CD14-positive monocyte (primary cell): ENCODE measurements around the gene SEMA3F. TPM values are rescaled to one million over a fixed set of nuclear protein-coding genes. Genes with fewer than 3 reads are reported as not detected.

Experiments used
- DNase-seq, 3 donors: peaks; one replicate each; pipeline ENCODE4 v3.0.0-alpha.2; 2011 to 2022
- H2AFZ ChIP-seq: 2 replicates; pipeline ENCODE4 v1.6.0; 2012; ENCODE audit warnings: mild to moderate bottlenecking, low read depth, low read length, inconsistent platforms; ENCODE audit not compliant: insufficient read depth, poor library complexity, severe bottlenecking
- H3K27ac ChIP-seq, 2 donors: 1 replicate in 1 of 2; 2 replicates in 1 of 2; pipeline ENCODE4 v1.5.1; 2012 to 2013; ENCODE audit warnings: low read length in 2 of 2, control low read depth in 1 of 2, inconsistent platforms in 1 of 2, low read depth in 1 of 2, mild to moderate bottlenecking in 1 of 2
- H3K27me3 ChIP-seq, 2 donors: one replicate each; pipeline versions ENCODE4 v1.6.0 to v1.6.1; 2011 to 2013; ENCODE audit warnings: low read length in 2 of 2; ENCODE audit not compliant: control insufficient read depth in 2 of 2, insufficient read depth in 2 of 2
- H3K36me3 ChIP-seq, 2 donors: replicated peaks in 1 of 2; 1 replicate in 1 of 2; 2 replicates in 1 of 2; pipeline versions ENCODE4 v1.5.1 to v1.6.1; 2012 to 2013; ENCODE audit warnings: low read length in 2 of 2, control low read depth in 1 of 2, inconsistent platforms in 1 of 2, mild to moderate bottlenecking in 1 of 2; ENCODE audit not compliant: insufficient read depth in 2 of 2, control insufficient read depth in 1 of 2
- H3K4me1 ChIP-seq, 2 donors: 1 replicate in 1 of 2; 2 replicates in 1 of 2; pipeline versions ENCODE4 v1.5.1 to v1.6.1; 2012 to 2013; ENCODE audit warnings: low read length in 2 of 2, control low read depth in 1 of 2, inconsistent platforms in 1 of 2, mild to moderate bottlenecking in 1 of 2, moderate library complexity in 1 of 2; ENCODE audit not compliant: insufficient read depth in 2 of 2, control insufficient read depth in 1 of 2
- H3K4me2 ChIP-seq: replicated peaks from 2 replicates; pipeline ENCODE3; 2012; ENCODE audit warnings: low read length, moderate library complexity, mild to moderate bottlenecking; ENCODE audit not compliant: poor library complexity, severe bottlenecking; ENCODE audit errors: extremely low read depth
- H3K4me3 ChIP-seq, 3 experiments: fragments of 200-600 bp in 1 of 3; sonication (generic) in 1 of 3; replicated peaks in 1 of 3; 1 replicate in 2 of 3; 2 replicates in 1 of 3; pipeline ENCODE4 v1.5.1; 2011 to 2013; ENCODE audit warnings: low read length in 3 of 3, mild to moderate bottlenecking in 3 of 3, control low read depth in 2 of 3, low read depth in 2 of 3, inconsistent platforms in 1 of 3, moderate library complexity in 1 of 3
- H3K79me2 ChIP-seq: 2 replicates; pipeline ENCODE4 v1.6.0; 2012; ENCODE audit warnings: mild to moderate bottlenecking, control low read depth, inconsistent platforms, low read length, moderate library complexity; ENCODE audit not compliant: insufficient read depth
- H3K9ac ChIP-seq: 2 replicates; pipeline ENCODE4 v1.6.0; 2017; ENCODE audit warnings: low read length, mild to moderate bottlenecking; ENCODE audit not compliant: insufficient read depth, poor library complexity, severe bottlenecking
- H3K9me3 ChIP-seq, 2 donors: replicated peaks in 1 of 2; 1 replicate in 1 of 2; 2 replicates in 1 of 2; pipeline versions ENCODE4 v1.5.1 to v1.6.1; 2012 to 2013; ENCODE audit warnings: low read length in 2 of 2, control low read depth in 1 of 2; ENCODE audit not compliant: control insufficient read depth in 1 of 2, insufficient read depth in 1 of 2
- H4K20me1 ChIP-seq: 2 replicates; pipeline ENCODE4 v1.6.0; 2012; ENCODE audit warnings: mild to moderate bottlenecking, low read length, control low read depth, moderate library complexity; ENCODE audit not compliant: insufficient read depth
- H3K27ac Mint-ChIP-seq, 7 donors: one replicate each; pipeline ENCODE4 v1.8.0; 2020; ENCODE audit warnings: mild to moderate bottlenecking in 7 of 7, mixed read lengths in 7 of 7, moderate library complexity in 6 of 7, inconsistent platforms in 2 of 7
- H3K27me3 Mint-ChIP-seq, 3 donors: one replicate each; pipeline ENCODE4 v1.8.0; 2021 to 2022; ENCODE audit warnings: low read depth in 3 of 3, mild to moderate bottlenecking in 3 of 3, mixed read lengths in 3 of 3, moderate library complexity in 3 of 3, inconsistent platforms in 1 of 3
- H3K36me3 Mint-ChIP-seq, 2 donors: one replicate each; pipeline ENCODE4 v1.8.0; 2020; ENCODE audit warnings: mixed read lengths in 2 of 2, inconsistent platforms in 1 of 2, mild to moderate bottlenecking in 1 of 2
- H3K4me1 Mint-ChIP-seq: one replicate; pipeline ENCODE4 v1.8.0; 2020; ENCODE audit warnings: mild to moderate bottlenecking, mixed read lengths
- H3K4me3 Mint-ChIP-seq, 2 donors: one replicate each; pipeline ENCODE4 v1.8.0; 2020; ENCODE audit warnings: mild to moderate bottlenecking in 2 of 2, mixed read lengths in 2 of 2, moderate library complexity in 1 of 2
- H3K9me3 Mint-ChIP-seq, 7 donors: one replicate each; pipeline ENCODE4 v1.8.0; 2020 to 2022; ENCODE audit warnings: mixed read lengths in 7 of 7, mild to moderate bottlenecking in 6 of 7, moderate library complexity in 6 of 7, inconsistent platforms in 2 of 7
- CTCF ChIP-seq: fragments of 200-600 bp; IDR thresholded peaks from one replicate; pipeline ENCODE4 v1.8.0; 2022; ENCODE audit warnings: antibody characterized with exemption, mild to moderate bottlenecking
- WGBS: methylation state at CpG from one replicate; pipeline ENCODE4 v1.1.5; 2013; ENCODE audit warnings: missing lambda C conversion rate; ENCODE audit not compliant: insufficient coverage; 5-methylcytosine and 5-hydroxymethylcytosine counted together
- intact Hi-C, 2 donors: fragments of 100-400 bp; cut with micrococcal nuclease; formaldehyde crosslinking; loops; one replicate each; pipeline versions ENCODE4 v1.15.0 to v1.15.1; 2023
- polyA plus RNA-seq, 3 donors: library from polyadenylated mRNA; depleted of rRNA in 1 of 3; unstranded in 2 of 3; stranded (reverse) in 1 of 3; fragments of 300-500 nt in 2 of 3; fragments of >200 nt in 1 of 3; fragmentation: Illumina TruSeq in 2 of 3; gene quantifications; 1 replicate in 2 of 3; 2 replicates in 1 of 3; pipeline ENCODE4 v1.2.3, GENCODE V29; 2012 to 2021

The SEMA3F gene
- polyA plus RNA-seq, 3 donors: 0.01 TPM; not detected in 2

GRCh38 chr3:50132421-50133282, 22.5 kb upstream of the SEMA3F start:
- H3K4me3 Mint-ChIP-seq: no peak overlapping the region
- H3K4me2 ChIP-seq: no peak overlapping the region
- no peaks in the 10 kb centered on the region for H3K79me2 ChIP-seq
- H4K20me1 ChIP-seq: no peaks in the 10 kb centered on the region
- intact Hi-C loops: no loop called here
- H3K27ac Mint-ChIP-seq: no peak overlapping the region
- H3K9ac ChIP-seq: no peak overlapping the region
- H3K27me3 Mint-ChIP-seq: peaks cover 7 to 19% (median 12%) of the 10 kb centered on the region in 3 donors
- no peak for DNase-seq
- no peak for TF ChIP-seq CTCF
- no peaks in the 10 kb centered on the region for H3K9me3 Mint-ChIP-seq
- no peaks in the 10 kb centered on the region for H3K9me3 ChIP-seq
- H3K4me1 ChIP-seq: no peaks in the 10 kb centered on the region
- no peak overlapping the region for H3K4me3 ChIP-seq
- H3K4me1 Mint-ChIP-seq: no peaks in the 10 kb centered on the region
- WGBS: 90% methylated on average over 2 of the region's 6 CpGs
- no peak overlapping the region for H3K27ac ChIP-seq
- H3K27me3 ChIP-seq: no peaks in the 10 kb centered on the region
- H2AFZ ChIP-seq: no peak overlapping the region
- H3K36me3 Mint-ChIP-seq: no peaks in the 10 kb centered on the region
- no peaks in the 10 kb centered on the region for H3K36me3 ChIP-seq

GRCh38 chr3:50133283-50133615, 21.9 kb upstream of the SEMA3F start:
- no peak overlapping the region for H3K4me2 ChIP-seq
- no peak overlapping the region for H3K9ac ChIP-seq
- Mint-ChIP-seq H3K27ac (no peak overlapping the region), H3K36me3 (no peaks in the 10 kb centered on the region), H3K4me3 (no peak overlapping the region), H3K27me3 (peaks cover 7 to 21% (median 12%) of the 10 kb centered on the region in 3 donors), H3K4me1 (peaks cover 3% of the 10 kb centered on the region), H3K9me3 (no peaks in the 10 kb centered on the region)
- DNase-seq: no peak
- H4K20me1 ChIP-seq: no peaks in the 10 kb centered on the region
- H3K79me2 ChIP-seq: no peaks in the 10 kb centered on the region
- H2AFZ ChIP-seq: no peak overlapping the region
- H3K36me3 ChIP-seq: no peaks in the 10 kb centered on the region
- H3K27ac ChIP-seq: no peak overlapping the region
- intact Hi-C loops: no loop called here
- WGBS: 83% methylated on average over 1 of the region's 4 CpGs
- peaks cover 3 to 4% of the 10 kb centered on the region in 2 donors for H3K4me1 ChIP-seq
- no peak for TF ChIP-seq CTCF
- no peaks in the 10 kb centered on the region for H3K27me3 ChIP-seq
- H3K4me3 ChIP-seq: no peak overlapping the region
- no peaks in the 10 kb centered on the region for H3K9me3 ChIP-seq
